GM21515 (cell line): ENCODE data around the gene BUB1.
"Not testable (repeated sequence)": the region's sequence is repeated elsewhere in the genome, so short reads cannot be mapped to it uniquely, and the experiment has no call there.

ENCODE experiments used
- ATAC-seq: cut with Tn5 transposase; IDR thresholded peaks from one replicate; pipeline ENCODE4 v1.9.1; 2021; ENCODE audit not compliant: unreplicated experiment

The BUB1 gene

GRCh38 chr2:110605057-110605456 is 72.8 kb downstream of the BUB1 start:
- ATAC-seq, result not testable (repeated sequence)

DNA sequence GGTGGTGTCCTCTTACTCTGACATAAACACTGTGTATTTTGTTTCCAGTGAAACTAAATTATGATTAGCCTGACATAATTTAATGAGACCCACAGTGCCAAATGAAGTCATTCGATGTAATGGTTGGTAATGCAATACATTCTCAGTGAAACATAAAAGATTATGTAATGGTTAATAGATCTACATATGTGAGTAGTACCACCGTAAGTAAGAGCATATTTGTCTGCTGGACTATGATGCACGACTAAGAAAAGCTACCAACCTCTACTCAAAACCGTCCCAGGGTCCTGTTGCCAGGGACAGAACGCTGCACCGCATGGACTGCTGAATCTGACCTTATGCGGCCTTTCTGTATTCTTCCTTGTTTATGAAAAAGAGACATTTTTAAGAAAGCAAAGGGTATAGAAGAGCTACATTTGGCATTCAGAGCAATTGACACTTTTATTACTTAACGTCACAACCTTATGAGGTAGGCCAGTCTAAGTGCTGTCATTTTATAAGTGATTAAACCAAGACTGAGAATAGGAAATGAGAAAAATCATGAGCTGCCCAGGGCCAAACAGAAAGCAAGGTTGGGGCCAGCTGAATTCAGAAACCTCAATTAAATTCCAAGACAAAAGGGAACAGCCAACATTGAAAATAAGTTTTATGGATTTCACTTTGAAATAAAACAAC is 73.8 kb downstream of the BUB1 start:
- not testable (repeated sequence) for ATAC-seq

GRCh38 chr2:110602139-110602538 is 75.7 kb downstream of the BUB1 start:
- ATAC-seq, result not testable (repeated sequence)

DNA sequence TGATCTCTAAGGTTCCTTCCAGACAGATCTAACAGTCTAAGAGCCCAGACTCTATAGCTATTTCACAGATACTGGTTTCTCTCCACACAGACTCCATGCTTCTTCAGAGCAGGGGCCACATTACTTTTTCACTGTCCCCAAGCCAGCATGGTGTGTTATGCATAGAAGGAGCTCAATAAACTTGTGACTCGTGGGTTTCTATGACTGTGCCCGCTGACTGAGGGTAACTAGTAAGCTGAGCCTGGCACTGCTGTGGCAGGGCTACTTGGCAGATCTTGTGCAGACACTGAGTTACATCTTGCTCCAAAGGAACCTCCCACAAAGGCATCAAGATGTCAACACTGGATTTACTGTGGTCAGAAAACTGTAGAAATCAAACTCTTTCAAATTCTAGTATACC is 85.9 kb downstream of the BUB1 start:
- not testable (repeated sequence) for ATAC-seq

GRCh38 chr2:110589677-110590330 is 88.1 kb downstream of the BUB1 start:
- not testable (repeated sequence) for ATAC-seq

DNA sequence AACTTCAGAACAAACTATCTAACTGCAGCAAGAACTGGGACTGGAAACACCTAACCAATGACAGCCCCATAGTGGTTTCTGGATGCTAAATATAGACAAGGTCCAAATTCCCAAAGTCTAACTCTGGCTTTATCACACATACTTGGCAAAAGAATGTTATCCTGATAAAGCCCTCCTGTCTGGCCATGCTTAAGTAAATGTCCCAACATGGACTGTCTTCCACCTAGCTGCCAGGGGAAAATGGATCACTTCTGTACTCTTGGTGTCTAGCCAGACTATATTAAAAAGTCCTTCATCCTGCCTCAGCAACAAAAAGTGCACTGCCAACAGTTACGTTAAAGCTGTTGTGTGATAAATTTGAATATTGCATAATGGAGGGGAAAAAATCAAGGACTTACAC is 89.3 kb downstream of the BUB1 start:
- ATAC-seq, result not testable (repeated sequence)
